GM12874 (cell line): ENCODE results near the gene ANKRD31.

Source experiments
- TF ChIP-seq, protein P1 (sequence below): IDR thresholded peaks from 2 replicates; pipeline ENCODE4 v1.5.1; 2011; ENCODE audit warnings: low read depth, mild to moderate bottlenecking, control low read depth, low read length, moderate library complexity; ENCODE audit not compliant: insufficient read depth

ANKRD31 gene

DNA sequence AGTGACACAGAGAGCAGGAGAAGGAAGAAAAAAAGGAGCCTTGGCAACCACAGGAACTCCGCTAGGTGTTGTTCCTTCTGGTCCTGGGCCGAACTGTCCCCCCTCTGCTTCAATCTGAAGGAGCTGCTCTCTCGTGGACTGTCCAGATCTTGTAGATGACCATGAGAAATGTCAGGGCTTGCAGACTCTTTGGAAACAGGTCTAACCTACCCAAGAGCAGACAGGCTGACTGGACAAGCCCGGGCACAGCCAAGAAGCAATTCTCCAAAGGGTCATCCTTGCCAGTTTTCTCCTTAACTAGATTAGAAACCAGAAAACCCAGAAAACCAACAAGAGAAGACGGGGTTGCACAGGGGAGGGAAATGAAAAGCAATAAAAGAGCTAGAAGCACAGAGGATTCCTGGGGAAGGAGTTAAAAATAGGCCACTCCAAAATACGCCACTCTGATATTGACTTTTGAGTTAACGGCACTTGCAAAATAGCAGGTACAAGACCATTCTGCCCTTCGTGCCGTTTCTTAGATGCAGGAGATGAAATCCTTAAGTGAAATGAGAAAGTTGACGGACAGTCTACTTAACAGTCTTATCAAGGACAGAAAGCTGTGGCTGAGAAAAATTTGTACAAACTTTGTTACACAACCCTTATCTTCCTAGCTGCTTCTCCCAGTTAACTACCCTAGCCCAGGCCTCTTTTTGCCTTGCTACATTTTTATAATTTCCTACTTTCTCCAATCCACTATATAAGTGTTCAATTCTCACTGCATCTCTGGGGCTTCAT, 190.1 kb downstream of the ANKRD31 start:
- TF ChIP-seq, protein P1, sequence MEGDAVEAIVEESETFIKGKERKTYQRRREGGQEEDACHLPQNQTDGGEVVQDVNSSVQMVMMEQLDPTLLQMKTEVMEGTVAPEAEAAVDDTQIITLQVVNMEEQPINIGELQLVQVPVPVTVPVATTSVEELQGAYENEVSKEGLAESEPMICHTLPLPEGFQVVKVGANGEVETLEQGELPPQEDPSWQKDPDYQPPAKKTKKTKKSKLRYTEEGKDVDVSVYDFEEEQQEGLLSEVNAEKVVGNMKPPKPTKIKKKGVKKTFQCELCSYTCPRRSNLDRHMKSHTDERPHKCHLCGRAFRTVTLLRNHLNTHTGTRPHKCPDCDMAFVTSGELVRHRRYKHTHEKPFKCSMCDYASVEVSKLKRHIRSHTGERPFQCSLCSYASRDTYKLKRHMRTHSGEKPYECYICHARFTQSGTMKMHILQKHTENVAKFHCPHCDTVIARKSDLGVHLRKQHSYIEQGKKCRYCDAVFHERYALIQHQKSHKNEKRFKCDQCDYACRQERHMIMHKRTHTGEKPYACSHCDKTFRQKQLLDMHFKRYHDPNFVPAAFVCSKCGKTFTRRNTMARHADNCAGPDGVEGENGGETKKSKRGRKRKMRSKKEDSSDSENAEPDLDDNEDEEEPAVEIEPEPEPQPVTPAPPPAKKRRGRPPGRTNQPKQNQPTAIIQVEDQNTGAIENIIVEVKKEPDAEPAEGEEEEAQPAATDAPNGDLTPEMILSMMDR: no peak

DNA sequence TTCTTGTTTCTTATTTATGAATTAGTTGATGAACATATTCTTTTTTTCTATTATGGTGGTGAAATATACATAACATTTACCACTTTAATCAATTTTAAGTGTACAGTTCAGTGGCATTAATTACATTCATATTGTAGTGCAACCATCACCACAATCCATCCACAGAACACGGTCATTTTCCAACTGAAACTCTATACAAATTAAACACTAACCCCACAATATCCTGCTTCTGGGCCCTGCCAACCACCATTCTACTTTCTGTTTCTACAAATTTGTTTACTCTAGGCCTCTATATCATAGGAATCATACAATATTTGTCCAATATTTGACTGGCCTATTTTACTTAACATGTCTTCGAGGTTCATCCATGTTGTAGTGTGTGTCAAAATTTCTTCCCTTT, 191.6 kb downstream of the ANKRD31 start:
- TF ChIP-seq, protein P1: no peak

DNA sequence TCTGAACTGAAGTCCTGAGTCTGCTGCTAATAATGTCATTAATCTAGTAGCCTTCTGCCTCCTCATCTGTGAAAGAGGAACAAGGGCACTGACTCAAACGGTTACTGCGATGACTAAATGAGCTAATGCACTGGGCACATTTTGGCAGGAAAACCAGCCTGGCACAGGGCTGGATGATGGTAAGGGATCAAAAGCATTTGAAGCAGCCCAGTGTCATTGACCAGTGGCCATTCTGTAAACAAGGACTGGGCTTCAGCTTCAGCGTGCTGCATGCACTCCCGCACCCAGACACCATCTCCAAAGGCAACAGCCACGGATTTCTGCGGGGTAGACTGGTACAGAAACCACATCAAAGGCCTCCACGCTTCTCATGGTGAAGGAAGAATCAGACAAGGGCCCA, 192.3 kb downstream of the ANKRD31 start:
- TF ChIP-seq, protein P1: no peak

DNA sequence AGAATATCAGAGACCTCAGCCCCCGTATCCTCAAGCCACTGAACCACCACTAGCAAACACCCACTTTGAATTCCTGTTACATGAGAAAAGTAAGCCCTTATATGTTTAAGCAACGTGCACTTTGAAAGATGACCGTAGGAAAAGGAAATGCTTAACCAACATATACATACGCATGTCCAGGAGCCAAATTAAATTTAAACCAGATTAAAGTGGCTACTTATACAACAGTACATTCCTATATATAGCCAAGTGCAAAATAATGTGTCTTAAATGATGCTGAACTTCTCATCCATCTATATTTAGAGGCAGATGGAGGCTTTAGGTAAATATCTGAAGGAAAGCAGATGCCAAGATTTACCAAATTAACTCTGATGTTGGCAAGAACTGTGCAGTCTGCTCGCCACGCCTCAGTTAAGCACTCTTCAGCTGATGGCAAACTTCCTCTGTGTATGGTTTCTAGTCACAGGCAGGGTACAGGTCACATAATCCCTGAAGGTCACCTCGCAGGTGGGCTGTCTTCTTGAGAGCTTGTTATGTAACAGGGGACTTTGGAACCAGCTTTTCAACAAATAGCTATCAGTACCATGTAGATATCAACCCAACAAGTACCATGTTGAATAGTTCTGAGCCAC, 192.9 kb downstream of the ANKRD31 start:
- TF ChIP-seq, protein P1: no peak

DNA sequence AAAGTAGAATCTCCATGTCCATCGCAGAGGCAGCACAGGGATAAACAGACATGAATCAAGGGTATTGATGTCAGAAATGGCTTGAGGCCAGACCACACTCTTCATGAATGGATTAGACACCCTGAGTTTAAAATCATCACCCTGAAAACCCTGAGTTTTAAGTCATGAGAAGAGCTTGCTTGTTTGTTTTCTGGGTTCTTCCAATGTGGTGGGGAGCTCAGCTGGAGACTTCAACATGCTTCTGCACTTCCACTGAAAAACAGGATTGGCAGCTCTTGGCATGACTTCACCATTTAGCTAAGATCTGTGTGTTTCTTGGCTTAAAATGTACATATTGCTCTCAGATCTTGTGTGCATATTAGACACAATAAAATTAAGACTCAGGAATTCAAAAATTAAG, 194.2 kb downstream of the ANKRD31 start:
- TF ChIP-seq, protein P1: no peak

DNA sequence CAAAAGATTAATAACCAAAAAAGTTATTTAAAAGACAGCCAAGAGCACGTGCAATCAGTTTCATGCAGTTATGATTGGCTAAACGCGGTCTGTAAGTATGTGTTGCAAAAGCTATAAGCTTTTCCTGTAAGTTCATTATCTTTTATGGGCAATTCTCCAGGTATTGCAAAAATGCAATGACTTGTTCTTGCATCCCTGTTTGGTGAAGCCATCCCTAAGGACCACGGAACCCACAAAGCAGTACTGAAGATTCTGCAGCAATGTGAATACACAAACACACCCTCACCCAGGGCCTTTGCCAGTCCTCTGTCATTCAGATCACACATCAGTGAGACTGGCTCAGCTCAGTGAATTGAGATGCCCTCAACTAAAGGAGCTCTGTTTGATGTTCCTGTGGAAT, 195.7 kb downstream of the ANKRD31 start:
- TF ChIP-seq, protein P1: no peak

DNA sequence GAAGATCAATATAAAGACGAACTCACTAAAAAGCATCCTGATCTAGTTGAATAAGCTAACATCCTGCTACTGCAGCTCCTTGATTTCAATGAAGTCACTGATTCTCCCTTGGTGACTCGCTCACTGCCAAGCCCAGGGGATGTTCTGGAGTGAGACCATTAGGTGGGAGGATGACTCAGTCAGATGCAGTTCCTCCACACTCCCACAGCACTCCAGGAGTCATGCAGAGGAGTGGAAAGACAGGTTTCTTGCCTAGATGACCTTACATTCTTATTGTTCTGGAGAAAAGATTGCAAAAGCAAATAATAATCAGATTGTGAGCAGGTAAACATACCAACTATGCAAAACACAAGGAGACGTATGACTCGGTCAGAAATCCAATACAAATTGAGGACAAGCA, 199.6 kb downstream of the ANKRD31 start:
- TF ChIP-seq, protein P1: no peak
